Stimulated activated CD8-positive, alpha-beta memory T cell treated with anti-CD3 and anti-CD28 coated beads, Interleukin-15, amount 100 ng/mL, for 4 hours (primary cell): ENCODE data around the gene KLF12.

Experiments
- DNase-seq, 2 donors: peaks; one replicate each; pipeline ENCODE4 v3.0.0-alpha.2; 2020; ENCODE audit warnings: low read depth in 2 of 2

KLF12 gene

GRCh38 chr13:74103970-74104555 is 30.1 kb downstream of the KLF12 start:
- DNase-seq: no peak

- no peak for DNase-seq
These were observed 31.0 kb downstream of the KLF12 start for GRCh38 chr13:74103196-74103595.

- DNase-seq: no peak
These were observed 31.5 kb downstream of the KLF12 start for GRCh38 chr13:74102691-74103090.

- DNase-seq: no peak
These were observed 32.8 kb downstream of the KLF12 start for GRCh38 chr13:74101436-74101835.

GRCh38 chr13:74098077-74098476 is 36.1 kb downstream of the KLF12 start:
- DNase-seq: no peak

GRCh38 chr13:74097116-74097515 is 37.1 kb downstream of the KLF12 start:
- no peak for DNase-seq

- no peak for DNase-seq
These were observed 40.5 kb downstream of the KLF12 start for GRCh38 chr13:74093691-74094090.

GRCh38 chr13:74092711-74093110 is 41.5 kb downstream of the KLF12 start:
- DNase-seq: no peak

GRCh38 chr13:74090869-74091605 is 43.2 kb downstream of the KLF12 start:
- no peak for DNase-seq

GRCh38 chr13:74090397-74090796 is 43.8 kb downstream of the KLF12 start:
- no peak for DNase-seq

GRCh38 chr13:74087357-74087756 is 46.8 kb downstream of the KLF12 start:
- no peak for DNase-seq
